K562 (cell line): ENCODE measurements around the gene NUDT21. TPM values are rescaled to one million over a fixed set of nuclear protein-coding genes. Genes with fewer than 3 reads are reported as not detected.

Experiments used
- ATAC-seq: fragments of 200-7000 bp; cut with Tn5 transposase; 3 replicates; pipeline ENCODE4 v1.9.1; 2020; ENCODE audit warnings: moderate library complexity
- BruUV-seq: library from RNA; stranded (reverse); fragments of 400-500 nt; replicated peaks from 2 replicates; lab custom pipeline; 2021; lab: Mats Ljungman, UMichigan
- CTCF ChIA-PET: fragments of 300-600 bp; formaldehyde crosslinking; extraction: SDS; loops from one replicate; lab custom pipeline; 2021; ENCODE audit warnings: low intra/inter-chr PET ratio; lab: Yijun Ruan, JAX
- POLR2A ChIA-PET: fragments of 300-600, 350-650 bp; sonication (Branson Sonifier 250); formaldehyde crosslinking; extraction: SDS; loops from one replicate; lab custom pipeline; 2021; ENCODE audit warnings: antibody characterized with exemption, inconsistent platforms; lab: Yijun Ruan, JAX
- DNase-seq, 4 experiments: peaks; one replicate each; pipeline versions ENCODE4 v3.0.0 to v3.0.0-alpha.2; 2011 to 2018; ENCODE audit warnings: low spot score in 3 of 4, mixed read lengths in 3 of 4; ENCODE audit errors: extremely low read depth in 1 of 4
- FAIRE-seq: peaks from 2 replicates; lab custom pipeline; 2011; peaks lifted over from hg19 to GRCh38; lab: Jason Lieb, UNC
- H2AFZ ChIP-seq: 2 replicates; pipeline ENCODE4 v1.6.0; 2011; ENCODE audit warnings: low read depth, low read length, control low read depth, inconsistent platforms
- H3K27ac ChIP-seq: fragments of 200-600 bp; 3 replicates; pipeline ENCODE4 v1.8.0; 2011; ENCODE audit warnings: low read depth, mild to moderate bottlenecking, control low read depth, inconsistent platforms, low read length, moderate library complexity, mixed read lengths; ENCODE audit errors: extremely low read depth
- H3K27me3 ChIP-seq, 2 experiments: fragments of 300-600 bp in 1 of 2; 2 replicates in 1 of 2; 3 replicates in 1 of 2; pipeline versions ENCODE4 v1.6.0 to v1.8.0; 2011; ENCODE audit warnings: inconsistent platforms in 2 of 2, low read length in 2 of 2, mild to moderate bottlenecking in 1 of 2, mixed read lengths in 1 of 2, moderate library complexity in 1 of 2; ENCODE audit not compliant: control insufficient read depth in 2 of 2, insufficient read depth in 2 of 2
- H3K36me3 ChIP-seq: fragments of 300-600 bp; 3 replicates; pipeline ENCODE4 v1.8.0; 2011; ENCODE audit warnings: mild to moderate bottlenecking, low read length, inconsistent platforms; ENCODE audit not compliant: control insufficient read depth, insufficient read depth
- H3K4me1 ChIP-seq, 2 experiments: fragments of 200-600 bp in 1 of 2; replicated peaks in 1 of 2; 2 replicates in 1 of 2; 3 replicates in 1 of 2; pipeline versions ENCODE4 v1.5.1 to v1.8.0; 2011; ENCODE audit warnings: inconsistent platforms in 2 of 2, low read length in 2 of 2, mild to moderate bottlenecking in 1 of 2, mixed read lengths in 1 of 2, moderate library complexity in 1 of 2; ENCODE audit not compliant: control insufficient read depth in 2 of 2, insufficient read depth in 2 of 2
- H3K4me2 ChIP-seq: 2 replicates; pipeline ENCODE4 v1.6.1; 2011; ENCODE audit warnings: low read length, control low read depth, inconsistent platforms, mixed read lengths; ENCODE audit not compliant: insufficient read depth
- H3K4me3 ChIP-seq: fragments of 200-600 bp; sonication (generic), shearing (Covaris generic); 2 replicates; pipeline ENCODE4 v1.5.1; 2016; ENCODE audit warnings: control low read depth, inconsistent platforms
- H3K79me2 ChIP-seq: fragments of 200-600 bp; 3 replicates; pipeline ENCODE4 v1.8.0; 2011; ENCODE audit warnings: low read length, inconsistent platforms; ENCODE audit not compliant: control insufficient read depth, insufficient read depth
- H3K9ac ChIP-seq, 2 experiments: 2 replicates each; pipeline versions ENCODE4 v1.6.0 to v1.6.1; 2011; ENCODE audit warnings: low read depth in 2 of 2, low read length in 2 of 2, control low read depth in 1 of 2, inconsistent platforms in 1 of 2, mild to moderate bottlenecking in 1 of 2, mixed read lengths in 1 of 2; ENCODE audit not compliant: insufficient read depth in 1 of 2
- H3K9me1 ChIP-seq: one replicate; pipeline ENCODE4 v1.6.0; 2011; ENCODE audit warnings: inconsistent platforms, mild to moderate bottlenecking, low read length, moderate library complexity; ENCODE audit not compliant: control insufficient read depth, insufficient read depth
- H3K9me3 ChIP-seq: replicated peaks from 2 replicates; pipeline ENCODE4 v1.5.1; 2011; ENCODE audit warnings: low read depth, low read length, inconsistent platforms; ENCODE audit not compliant: control insufficient read depth, insufficient read depth
- H4K20me1 ChIP-seq: replicated peaks from 2 replicates; pipeline ENCODE4 v1.6.1; 2011; ENCODE audit warnings: low read length, inconsistent platforms, mixed read lengths; ENCODE audit not compliant: control insufficient read depth, insufficient read depth
- ATF6 ChIP-seq: sonication (generic); formaldehyde crosslinking; IDR thresholded peaks from 2 replicates; pipeline ENCODE4 v1.4.0; 2020; ENCODE audit warnings: mild to moderate bottlenecking, missing genetic modification reagents
- ATF7 ChIP-seq: fragments of 450-650 bp; IDR thresholded peaks from 2 replicates; pipeline ENCODE4 v1.7.1; 2014; ENCODE audit warnings: mild to moderate bottlenecking, moderate library complexity
- BMI1 ChIP-seq: fragments of 150-350 bp; IDR thresholded peaks from 2 replicates; pipeline ENCODE4 v1.6.1; 2014; ENCODE audit warnings: low read length
- BRF1 ChIP-seq: IDR thresholded peaks from 3 replicates; pipeline ENCODE4 v1.6.1; 2011; ENCODE audit warnings: borderline replicate concordance, mild to moderate bottlenecking; ENCODE audit not compliant: insufficient read length; ENCODE audit errors: extremely low read depth
- EHMT2 ChIP-seq: fragments of 450-650 bp; IDR thresholded peaks from 2 replicates; pipeline ENCODE4 v1.6.1; 2018; ENCODE audit warnings: antibody characterized with exemption
- ELF1 ChIP-seq: fragments of 200-800 bp; sonication (Bioruptor generic); IDR thresholded peaks from 2 replicates; pipeline ENCODE4 v1.6.1; 2016; ENCODE audit warnings: missing genetic modification characterization, missing compliant biosample characterization
- GTF2F1 ChIP-seq: IDR thresholded peaks from 2 replicates; pipeline ENCODE4 v1.6.1; 2011; ENCODE audit warnings: low read depth, low read length, improper control_type of control experiment
- KAT8 ChIP-seq: fragments of 450-650 bp; IDR thresholded peaks from 2 replicates; pipeline ENCODE4 v1.6.1; 2016; ENCODE audit warnings: low read depth, mild to moderate bottlenecking
- MED1 ChIP-seq: sonication (generic); formaldehyde crosslinking; IDR thresholded peaks from 2 replicates; pipeline ENCODE4 v1.8.1; 2023; ENCODE audit warnings: missing genetic modification reagents, borderline replicate concordance
- SAFB ChIP-seq: fragments of 200-400 bp; formaldehyde crosslinking; IDR thresholded peaks from 2 replicates; pipeline ENCODE4 v1.6.1; 2017; ENCODE audit warnings: low read depth, low read length, borderline replicate concordance
- SIN3B ChIP-seq: fragments of 450-650 bp; IDR thresholded peaks from 2 replicates; pipeline ENCODE4 v1.6.1; 2017; ENCODE audit warnings: low read depth, mild to moderate bottlenecking, moderate library complexity
- SMAD2 ChIP-seq: fragments of 150-350 bp; IDR thresholded peaks from 2 replicates; pipeline ENCODE4 v1.6.1; 2014; ENCODE audit warnings: low read depth, mild to moderate bottlenecking, low read length
- SMARCE1 ChIP-seq: fragments of 450-650 bp; IDR thresholded peaks from 2 replicates; pipeline ENCODE4 v1.7.1; 2016; ENCODE audit warnings: mild to moderate bottlenecking
- ZNF146 ChIP-seq: IDR thresholded peaks from one replicate; pipeline ENCODE4 v1.6.1; 2018; ENCODE audit warnings: missing compliant biosample characterization; ENCODE audit not compliant: unreplicated experiment
- ZNF253 ChIP-seq: fragments of 250-450 bp; sonication (Bioruptor Pico); conservative IDR thresholded peaks from 2 replicates; pipeline ENCODE4 v1.6.1; 2021; ENCODE audit warnings: mild to moderate bottlenecking
- ZNF324 ChIP-seq: fragments of 250-450 bp; sonication (Bioruptor Pico); IDR thresholded peaks from 2 replicates; pipeline ENCODE4 v1.4.0; 2020; ENCODE audit warnings: mild to moderate bottlenecking
- WGBS: fragments of 100-300 bp; shearing (Covaris generic); methylation state at CpG from one replicate; pipeline ENCODE4 v1.1.6; 2016; ENCODE audit warnings: low coverage, mixed read lengths; ENCODE audit not compliant: insufficient coverage; ENCODE audit errors: missing lambda C conversion rate; 5-methylcytosine and 5-hydroxymethylcytosine counted together
- in situ Hi-C: fragments of 300-500 bp; cut with MboI; formaldehyde crosslinking; loops from 4 replicates; pipeline ENCODE4 v1.15.0; 2018; ENCODE audit warnings: inconsistent platforms, mixed read lengths
- intact Hi-C: fragments of 100-400 bp; cut with micrococcal nuclease; formaldehyde crosslinking; loops from 2 replicates; pipeline ENCODE4 v1.14.2; 2022
- polyA plus RNA-seq, 8 experiments: library from polyadenylated mRNA; depleted of rRNA in 4 of 8; stranded (reverse) in 5 of 8; unstranded in 3 of 8; fragments of >200 nt; fragmentation: Nextera tagmentation in 2 of 8; fragmentation: Illumina TruSeq in 1 of 8; extraction: Ambion mirVana in 2 of 8; extraction: Trizol in 1 of 8; gene quantifications; 2 replicates each; pipeline versions ENCODE4 v1.2.1 to v1.2.3, GENCODE V29; 2011 to 2014; ENCODE audit warnings: inconsistent platforms in 1 of 8, missing spikeins in 1 of 8
- total RNA-seq, 7 experiments: library from RNA; depleted of rRNA in 6 of 7; stranded (reverse); fragments of >200 nt in 6 of 7; fragmentation: Illumina TruSeq in 2 of 7; extraction: Trizol in 2 of 7; gene quantifications; 2 replicates each; pipeline versions ENCODE4 v1.2.1 to v1.2.3, GENCODE V29; 2011 to 2021; ENCODE audit warnings: low replicate concordance in 1 of 7

Gene NUDT21
- total and polyA plus RNA-seq, 9 of the 15 experiments (the other 6 are each of a cell fraction or from before 2014, with no cell fraction given): 62.4 to 218 (median 121) TPM

GRCh38 chr16:56387396-56387795 is 63.7 kb downstream of the NUDT21 start:
- DNase-seq: no peak
- Histone ChIP-seq H3K4me3 (no peak overlapping the region), H3K36me3 (peaks cover 79% of the 10 kb centered on the region), H4K20me1 (no peaks in the 10 kb centered on the region), H3K79me2 (no peaks in the 10 kb centered on the region), H3K4me2 (no peak overlapping the region), H3K9ac (no peak overlapping the region), H2AFZ (no peak overlapping the region), H3K27ac (no peak overlapping the region)
- intact Hi-C loops (no loop called here), in situ Hi-C loops (no loop called here)
- ChIA-PET CTCF (no interaction called here), POLR2A (no interaction called here)
- TF ChIP-seq ATF7 (no peak), BRF1 (no peak), SMAD2 (no peak), ATF6 (CRISPR knock-in tag) (no peak), KAT8 (no peak), BMI1 (no peak), ZNF324 (CRISPR knock-in tag) (no peak), EHMT2 (no peak), SMARCE1 (no peak), SAFB (no peak), ELF1 (tag) (no peak), MED1 (CRISPR knock-in tag) (no peak), SIN3B (no peak), GTF2F1 (no peak), ZNF146 (CRISPR knock-in tag) (no peak), ZNF253 (CRISPR knock-in tag) (no peak)
- TF ChIP-seq, all 486 proteins: peak for 0
- H3K9me3 ChIP-seq: no peaks in the 10 kb centered on the region
- ATAC-seq (no peak), FAIRE-seq (no peak)
- BruUV-seq: no TSS peak
- no peaks in the 10 kb centered on the region for H3K27me3 ChIP-seq
- 98% methylated on average over 3 of the region's 3 CpGs for whole genome bisulfite sequencing
- H3K4me1 ChIP-seq: no peaks in the 10 kb centered on the region
- no peaks in the 10 kb centered on the region for H3K9me1 ChIP-seq
